PC-9 (cell line): ENCODE measurements around the gene MKX. TPM values are rescaled to one million over a fixed set of nuclear protein-coding genes. Genes with fewer than 3 reads are reported as not detected.

ENCODE experiments used
- BruUV-seq: library from RNA; stranded (reverse); fragments of 400-500 nt; replicated peaks from 2 replicates; lab custom pipeline; 2021; lab: Mats Ljungman, UMichigan
- CTCF ChIA-PET: fragments of 300-600 bp; sonication (Branson Sonifier 250); formaldehyde crosslinking; loops from one replicate; lab custom pipeline; 2022; ENCODE audit warnings: antibody characterized with exemption; lab: Charles Lee
- POLR2A ChIA-PET: fragments of 300-600 bp; sonication (Branson Sonifier 250); formaldehyde crosslinking; loops from one replicate; lab custom pipeline; 2022; ENCODE audit warnings: antibody characterized with exemption; ENCODE audit not compliant: unreplicated experiment; lab: Charles Lee
- DNase-seq, 2 experiments: peaks; one replicate each; pipeline versions ENCODE4 v3.0.0 to v3.0.0-alpha.2; 2015 to 2022; ENCODE audit warnings: mixed read lengths in 1 of 2
- H2AFZ ChIP-seq: fragments of 200-600 bp; sonication (generic); 2 replicates; pipeline ENCODE4 v1.8.1; 2017; ENCODE audit warnings: antibody characterized with exemption
- H3F3A ChIP-seq: fragments of 200-600 bp; sonication (generic); 2 replicates; pipeline ENCODE4 v1.8.1; 2017; ENCODE audit warnings: antibody characterized with exemption, mild to moderate bottlenecking, low read depth; ENCODE audit not compliant: insufficient read depth
- H3K27ac ChIP-seq: fragments of 200-600 bp; sonication (generic); 2 replicates; pipeline ENCODE4 v1.6.1; 2016; ENCODE audit warnings: mixed run types
- H3K27me3 ChIP-seq: fragments of 200-600 bp; sonication (generic); 2 replicates; pipeline ENCODE4 v1.6.1; 2016; ENCODE audit warnings: low read depth, mixed run types; ENCODE audit not compliant: insufficient read depth
- H3K36me3 ChIP-seq: fragments of 200-600 bp; sonication (generic); 2 replicates; pipeline ENCODE4 v1.6.1; 2016; ENCODE audit warnings: low read depth, mixed run types
- H3K4me1 ChIP-seq: fragments of 200-600 bp; sonication (generic); replicated peaks from 2 replicates; pipeline ENCODE4 v1.6.1; 2016; ENCODE audit warnings: mixed run types; ENCODE audit not compliant: insufficient read depth
- H3K4me2 ChIP-seq: fragments of 200-600 bp; sonication (generic); 2 replicates; pipeline ENCODE4 v1.6.1; 2017; ENCODE audit warnings: mixed run types
- H3K4me3 ChIP-seq: fragments of 200-600 bp; sonication (generic); 2 replicates; pipeline ENCODE4 v1.6.1; 2016; ENCODE audit warnings: mixed run types
- H3K79me2 ChIP-seq: fragments of 200-600 bp; sonication (generic); 2 replicates; pipeline ENCODE4 v1.6.1; 2017; ENCODE audit warnings: low read depth, mixed run types
- H3K9me2 ChIP-seq: fragments of 200-600 bp; sonication (generic); 2 replicates; pipeline ENCODE4 v1.8.1; 2017; ENCODE audit warnings: mild to moderate bottlenecking; ENCODE audit not compliant: insufficient read depth
- H3K9me3 ChIP-seq: fragments of 200-600 bp; sonication (generic); 2 replicates; pipeline ENCODE4 v1.8.1; 2016; ENCODE audit warnings: low read depth; ENCODE audit not compliant: insufficient read depth
- H4K20me1 ChIP-seq: fragments of 200-600 bp; sonication (generic); 2 replicates; pipeline ENCODE4 v1.8.1; 2017; ENCODE audit not compliant: insufficient read depth
- EZH2 ChIP-seq: fragments of 200-600 bp; sonication (generic); IDR thresholded peaks from 2 replicates; pipeline ENCODE4 v1.8.0; 2017; ENCODE audit warnings: antibody characterized with exemption, low read depth
- intact Hi-C: fragments of 100-400 bp; cut with micrococcal nuclease; formaldehyde crosslinking; loops from one replicate; pipeline ENCODE4 v1.10.0; 2022; ENCODE audit not compliant: unreplicated experiment
- total RNA-seq: library from RNA; stranded (reverse); gene quantifications from 2 replicates; pipeline ENCODE4 v1.2.3, GENCODE V29; 2021
- TF ChIP-seq, protein P1 (sequence below): fragments of 200-600 bp; sonication (generic); conservative IDR thresholded peaks from 2 replicates; pipeline ENCODE4 v1.6.1; 2017; ENCODE audit warnings: mixed run types, antibody characterized with exemption, mild to moderate bottlenecking, moderate library complexity

The MKX gene
- total RNA-seq, 1 experiment from 2014 or later, result not detected

- no peaks in the 10 kb centered on the region for H3K4me1 ChIP-seq
- TF ChIP-seq, protein P1, sequence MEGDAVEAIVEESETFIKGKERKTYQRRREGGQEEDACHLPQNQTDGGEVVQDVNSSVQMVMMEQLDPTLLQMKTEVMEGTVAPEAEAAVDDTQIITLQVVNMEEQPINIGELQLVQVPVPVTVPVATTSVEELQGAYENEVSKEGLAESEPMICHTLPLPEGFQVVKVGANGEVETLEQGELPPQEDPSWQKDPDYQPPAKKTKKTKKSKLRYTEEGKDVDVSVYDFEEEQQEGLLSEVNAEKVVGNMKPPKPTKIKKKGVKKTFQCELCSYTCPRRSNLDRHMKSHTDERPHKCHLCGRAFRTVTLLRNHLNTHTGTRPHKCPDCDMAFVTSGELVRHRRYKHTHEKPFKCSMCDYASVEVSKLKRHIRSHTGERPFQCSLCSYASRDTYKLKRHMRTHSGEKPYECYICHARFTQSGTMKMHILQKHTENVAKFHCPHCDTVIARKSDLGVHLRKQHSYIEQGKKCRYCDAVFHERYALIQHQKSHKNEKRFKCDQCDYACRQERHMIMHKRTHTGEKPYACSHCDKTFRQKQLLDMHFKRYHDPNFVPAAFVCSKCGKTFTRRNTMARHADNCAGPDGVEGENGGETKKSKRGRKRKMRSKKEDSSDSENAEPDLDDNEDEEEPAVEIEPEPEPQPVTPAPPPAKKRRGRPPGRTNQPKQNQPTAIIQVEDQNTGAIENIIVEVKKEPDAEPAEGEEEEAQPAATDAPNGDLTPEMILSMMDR, result no peak
- no peak for TF ChIP-seq EZH2
- peaks cover 12% of the 10 kb centered on the region for H3K27me3 ChIP-seq
- no peaks in the 10 kb centered on the region for H3K36me3 ChIP-seq
- ChIA-PET CTCF (no interaction called here), POLR2A (no interaction called here)
- H3F3A ChIP-seq, result no peaks in the 10 kb centered on the region
- H3K27ac ChIP-seq, result no peak overlapping the region
- H3K79me2 ChIP-seq, result no peaks in the 10 kb centered on the region
- H3K4me2 ChIP-seq, result no peak overlapping the region
- intact Hi-C loops, result loop anchor here (5.0 kb wide), 1 partner anchor 211 kb away; no protein-coding TSS in a partner anchor
- no peaks in the 10 kb centered on the region for H3K9me3 ChIP-seq
- H2AFZ ChIP-seq, result no peak overlapping the region
- DNase-seq, result no peak
- H3K9me2 ChIP-seq, result no peaks in the 10 kb centered on the region
- H3K4me3 ChIP-seq, result no peak overlapping the region
- BruUV-seq, result no TSS peak
- H4K20me1 ChIP-seq, result no peaks in the 10 kb centered on the region
These were observed 86.8 kb downstream of the MKX start for GRCh38 chr10:27658788-27659187.

DNA sequence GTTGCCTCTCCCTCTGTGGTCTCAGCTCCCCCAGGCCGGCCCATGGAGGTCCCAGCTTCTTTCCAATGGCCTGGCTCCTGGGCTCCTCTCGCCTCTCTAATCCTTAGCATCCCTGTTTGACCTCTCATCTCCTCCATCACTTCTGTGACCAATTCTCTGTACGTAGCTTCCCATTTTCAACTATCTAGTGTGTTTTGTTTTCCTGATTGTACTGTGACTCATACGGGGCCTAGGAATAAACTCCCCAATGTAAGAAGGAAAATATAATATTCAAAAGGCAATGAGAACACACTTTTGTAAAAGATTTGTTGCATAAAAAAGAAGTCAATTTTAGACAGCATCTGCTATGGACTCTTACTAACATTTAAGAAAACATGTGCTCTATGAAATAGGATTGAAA is 90.3 kb downstream of the MKX start:
- BruUV-seq, result no TSS peak

GRCh38 chr10:27654284-27654683 is 91.3 kb downstream of the MKX start:
- Histone ChIP-seq H3F3A (no peaks in the 10 kb centered on the region), H3K4me2 (no peak overlapping the region), H3K9me2 (no peaks in the 10 kb centered on the region), H3K79me2 (no peaks in the 10 kb centered on the region), H2AFZ (no peak overlapping the region), H3K27ac (no peak overlapping the region), H3K9me3 (no peaks in the 10 kb centered on the region), H3K4me3 (no peak overlapping the region), H4K20me1 (no peaks in the 10 kb centered on the region), H3K4me1 (no peaks in the 10 kb centered on the region), H3K36me3 (no peaks in the 10 kb centered on the region), H3K27me3 (no peaks in the 10 kb centered on the region; the same call in 1 of the 2 replicates)
- no peak for DNase-seq
- POLR2A ChIA-PET, result no interaction called here
- CTCF ChIA-PET, result no interaction called here
- intact Hi-C loops, result no loop called here
- BruUV-seq, result no TSS peak
- TF ChIP-seq, protein P1, result no peak
- no peak for TF ChIP-seq EZH2

More for the DNA sequence above, 90.3 kb downstream of the MKX start:
- TF ChIP-seq, protein P1, result no peak
- no peak for TF ChIP-seq EZH2
- ChIA-PET POLR2A (no interaction called here), CTCF (no interaction called here)
- no peaks in the 10 kb centered on the region for H3K36me3 ChIP-seq
- no peak for DNase-seq
- no peaks in the 10 kb centered on the region for H3K9me3 ChIP-seq
- no peak overlapping the region for H3K4me3 ChIP-seq
- no peaks in the 10 kb centered on the region for H3K4me1 ChIP-seq
- no peaks in the 10 kb centered on the region for H3K9me2 ChIP-seq
- no peaks in the 10 kb centered on the region for H3K79me2 ChIP-seq
- no peak overlapping the region for H3K4me2 ChIP-seq
- H4K20me1 ChIP-seq, result no peaks in the 10 kb centered on the region
- no peak overlapping the region for H3K27ac ChIP-seq
- H3K27me3 ChIP-seq, result peaks cover 7% of the 10 kb centered on the region
- no peak overlapping the region for H2AFZ ChIP-seq
- intact Hi-C loops, result loop anchor here (5.0 kb wide), 1 partner anchor 208 kb away; no protein-coding TSS in a partner anchor
- H3F3A ChIP-seq, result no peaks in the 10 kb centered on the region
